ACC112 (cell line): ENCODE data around the gene ALG6.

Source experiments
- H2AFZ ChIP-seq: fragments of 200-600 bp; sonication (generic); one replicate; pipeline ENCODE4 v1.6.0; 2017; ENCODE audit warnings: antibody characterized with exemption, low read length; ENCODE audit not compliant: unreplicated experiment
- H3K27ac ChIP-seq: fragments of 200-600 bp; sonication (generic); 2 replicates; pipeline ENCODE4 v1.5.1; 2014; ENCODE audit warnings: low read depth, mild to moderate bottlenecking, antibody characterized with exemption, low read length, moderate library complexity
- H3K27me3 ChIP-seq: fragments of 200-600 bp; sonication (generic); 2 replicates; pipeline ENCODE4 v1.6.1; 2014; ENCODE audit warnings: mild to moderate bottlenecking, antibody characterized with exemption, low read length, moderate library complexity, mixed read lengths; ENCODE audit not compliant: insufficient read depth
- H3K36me3 ChIP-seq: fragments of 200-600 bp; sonication (generic); 2 replicates; pipeline ENCODE4 v1.6.1; 2016; ENCODE audit warnings: mild to moderate bottlenecking, antibody characterized with exemption, low read length, moderate library complexity, mixed read lengths; ENCODE audit not compliant: insufficient read depth
- H3K4me1 ChIP-seq: fragments of 200-600 bp; sonication (generic); one replicate; pipeline ENCODE4 v1.6.1; 2016; ENCODE audit warnings: low read length, mixed read lengths; ENCODE audit not compliant: insufficient read depth, unreplicated experiment, control insufficient read depth
- H3K4me3 ChIP-seq: fragments of 200-600 bp; sonication (generic); 2 replicates; pipeline ENCODE4 v1.5.1; 2014; ENCODE audit warnings: mild to moderate bottlenecking, low read depth, low read length
- H3K79me2 ChIP-seq: fragments of 200-600 bp; sonication (generic); one replicate; pipeline ENCODE4 v1.6.0; 2016; ENCODE audit warnings: low read length; ENCODE audit not compliant: control insufficient read depth, unreplicated experiment, insufficient read depth

The ALG6 gene

DNA sequence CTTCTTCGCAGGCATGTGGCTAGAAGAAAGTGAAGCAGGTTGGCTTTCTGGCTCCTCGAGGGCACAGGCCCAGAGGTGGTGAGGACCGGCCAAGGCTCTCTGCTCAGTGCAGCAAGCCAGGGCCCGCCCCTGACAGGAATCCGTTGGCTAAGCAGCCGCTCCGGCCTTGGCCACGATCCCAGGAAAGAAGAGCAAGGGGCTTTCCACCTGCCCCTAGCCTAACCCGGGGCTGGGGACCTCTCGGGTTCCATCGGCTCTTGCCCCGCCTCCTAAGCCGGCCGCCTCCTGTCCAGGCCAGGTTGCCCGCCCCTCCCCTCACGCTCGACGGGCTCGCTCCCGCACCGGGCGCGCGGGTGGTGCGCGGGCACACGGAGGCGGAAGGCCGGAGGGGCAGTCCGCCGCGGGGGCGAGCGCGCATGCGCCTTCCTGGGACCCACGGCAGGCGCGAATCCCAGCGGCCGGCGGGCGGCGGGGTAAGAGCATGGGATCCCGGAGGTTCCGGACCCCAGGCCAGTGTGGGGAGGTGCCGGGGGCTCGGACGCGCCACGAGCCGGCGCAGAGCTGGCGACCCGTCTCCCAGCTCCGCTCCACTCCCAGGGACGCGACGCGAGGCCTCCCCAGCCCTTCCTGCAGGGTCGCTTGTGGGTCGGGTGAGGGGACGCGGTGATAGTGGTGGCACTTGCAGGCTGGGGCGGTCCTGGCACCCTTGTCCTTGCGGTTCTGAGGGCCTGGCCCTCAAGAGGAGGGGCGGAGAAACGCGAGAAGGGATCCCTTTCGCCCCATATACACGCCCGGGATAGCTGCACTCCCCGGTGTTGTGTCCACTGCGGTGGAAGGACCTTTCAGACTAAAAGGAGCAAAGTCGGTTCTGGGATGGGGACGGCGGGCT is at the start of gene ALG6:
TSS of gene ALG6 (plus strand) at position 413 of the 889 bp plus-strand sequence. CDS start 3,351 bp downstream, outside the sequence.
- Histone ChIP-seq H3K27me3 (no peaks in the 10 kb centered on the region), H3K36me3 (no peaks in the 10 kb centered on the region), H3K4me3 (peak within 1 kb of the TSS; percentile 90), H2AFZ (peak within 1 kb of the TSS; percentile 93), H3K27ac (no peak within 1 kb of the TSS), H3K4me1 (peaks cover 7% of the 10 kb centered on the region), H3K79me2 (no peaks in the 10 kb centered on the region)

- Histone ChIP-seq H3K4me3 (peak overlapping the region; percentile 73), H2AFZ (peak overlapping the region; percentile 59), H3K79me2 (no peaks in the 10 kb centered on the region), H3K36me3 (no peaks in the 10 kb centered on the region), H3K27me3 (peaks cover 89% of the 10 kb centered on the region), H3K27ac (no peak overlapping the region), H3K4me1 (no peaks in the 10 kb centered on the region)
These were observed 49.6 kb upstream of the ALG6 start for GRCh38 chr1:63317817-63318152.

- Histone ChIP-seq H3K27me3 (peaks cover 92% of the 10 kb centered on the region), H3K27ac (no peak overlapping the region), H3K36me3 (no peaks in the 10 kb centered on the region), H3K79me2 (no peaks in the 10 kb centered on the region), H3K4me3 (no peak overlapping the region), H2AFZ (no peak overlapping the region), H3K4me1 (no peaks in the 10 kb centered on the region)
These were observed 49.0 kb upstream of the ALG6 start for GRCh38 chr1:63318201-63318979.

DNA sequence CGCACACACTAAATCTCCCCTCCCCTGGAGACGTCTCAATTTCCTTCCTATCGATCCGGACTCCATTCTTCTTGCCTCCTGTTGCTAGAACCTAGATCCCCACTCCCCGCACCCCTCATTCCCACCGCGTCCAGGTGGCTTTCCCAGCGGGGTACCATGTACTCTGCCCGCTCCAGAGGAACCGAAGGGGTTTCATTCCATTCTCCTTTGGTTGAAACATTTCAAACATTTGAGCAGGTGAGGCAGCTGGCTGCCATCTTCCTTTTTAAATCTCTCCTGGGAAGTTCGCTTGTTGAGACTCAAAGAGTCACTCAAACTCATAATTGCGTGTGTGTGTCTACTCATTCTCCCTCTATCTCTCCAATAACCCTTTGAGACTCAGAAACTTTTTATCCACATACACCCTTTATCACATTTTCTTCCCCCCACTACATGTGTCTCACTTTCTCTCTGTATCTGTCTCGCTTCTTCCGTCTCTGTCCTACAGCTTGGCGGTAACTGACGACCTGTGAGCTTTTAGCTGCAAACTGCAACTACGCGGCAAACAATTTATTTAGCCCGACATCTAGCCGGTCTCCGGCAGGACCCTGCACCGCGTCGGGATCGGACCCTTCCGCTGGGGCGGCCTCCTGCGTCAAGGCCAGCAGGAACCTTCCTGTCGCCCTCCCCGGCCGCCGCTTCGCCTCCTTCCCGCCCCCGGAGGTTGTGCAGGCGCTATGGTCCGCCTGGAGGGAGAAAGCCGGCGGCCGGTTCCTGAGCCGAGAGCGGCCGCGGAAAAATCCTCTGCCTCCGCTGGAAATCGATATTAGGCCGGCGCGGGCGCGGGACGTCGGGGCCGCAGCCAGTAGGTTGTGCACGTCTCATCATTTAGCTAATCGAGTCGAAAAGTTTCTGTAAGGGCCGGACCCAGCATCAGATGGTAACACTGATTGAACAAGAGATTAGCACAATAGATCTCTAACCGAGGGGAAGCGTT is 48.1 kb upstream of the ALG6 start:
- Histone ChIP-seq H3K27ac (no peak overlapping the region), H3K4me3 (no peak overlapping the region), H3K27me3 (peaks cover 92% of the 10 kb centered on the region)

DNA sequence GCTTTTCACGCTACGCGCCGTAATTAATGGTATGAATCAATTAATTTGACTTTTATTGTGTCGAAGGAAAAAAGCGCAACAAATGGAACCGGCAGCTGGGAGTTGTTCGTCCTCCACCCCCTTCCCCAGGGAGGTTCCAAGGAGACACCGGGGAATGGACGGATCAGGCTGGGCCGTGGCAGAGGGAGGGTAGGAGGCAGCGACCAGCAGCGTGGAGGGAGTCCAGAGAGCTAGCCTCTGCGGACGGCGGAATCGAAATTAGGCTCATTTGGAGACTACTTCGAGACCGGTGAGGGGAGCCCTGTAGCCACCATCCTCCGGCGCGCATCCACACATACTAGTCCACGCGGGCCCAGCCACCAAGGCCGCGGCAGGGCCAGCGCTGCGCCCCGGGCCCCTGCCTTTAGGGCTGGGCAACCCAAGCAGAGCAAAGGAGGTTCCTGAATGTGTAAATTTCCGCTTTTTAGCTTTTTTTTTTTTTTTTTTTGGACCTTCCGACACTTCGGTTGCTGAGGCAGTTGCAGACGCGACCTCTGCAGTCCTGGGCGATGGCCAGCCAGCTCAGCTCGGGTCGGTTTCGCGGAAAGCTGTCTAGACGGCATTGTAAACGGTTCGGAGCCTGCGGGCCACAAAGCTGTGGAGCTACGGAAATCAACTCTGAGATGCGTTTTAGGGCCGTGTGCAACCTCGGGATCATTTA is 47.3 kb upstream of the ALG6 start:
- H3K79me2 ChIP-seq: no peaks in the 10 kb centered on the region
- no peak overlapping the region for H3K27ac ChIP-seq
- H3K4me3 ChIP-seq: no peak overlapping the region
- no peaks in the 10 kb centered on the region for H3K4me1 ChIP-seq
- H3K36me3 ChIP-seq: no peaks in the 10 kb centered on the region
- no peak overlapping the region for H2AFZ ChIP-seq
- peaks cover 93% of the 10 kb centered on the region for H3K27me3 ChIP-seq

More for the DNA sequence above, 48.1 kb upstream of the ALG6 start:
- no peak overlapping the region for H2AFZ ChIP-seq
- no peaks in the 10 kb centered on the region for H3K36me3 ChIP-seq
- H3K79me2 ChIP-seq: no peaks in the 10 kb centered on the region
- H3K4me1 ChIP-seq: no peaks in the 10 kb centered on the region

DNA sequence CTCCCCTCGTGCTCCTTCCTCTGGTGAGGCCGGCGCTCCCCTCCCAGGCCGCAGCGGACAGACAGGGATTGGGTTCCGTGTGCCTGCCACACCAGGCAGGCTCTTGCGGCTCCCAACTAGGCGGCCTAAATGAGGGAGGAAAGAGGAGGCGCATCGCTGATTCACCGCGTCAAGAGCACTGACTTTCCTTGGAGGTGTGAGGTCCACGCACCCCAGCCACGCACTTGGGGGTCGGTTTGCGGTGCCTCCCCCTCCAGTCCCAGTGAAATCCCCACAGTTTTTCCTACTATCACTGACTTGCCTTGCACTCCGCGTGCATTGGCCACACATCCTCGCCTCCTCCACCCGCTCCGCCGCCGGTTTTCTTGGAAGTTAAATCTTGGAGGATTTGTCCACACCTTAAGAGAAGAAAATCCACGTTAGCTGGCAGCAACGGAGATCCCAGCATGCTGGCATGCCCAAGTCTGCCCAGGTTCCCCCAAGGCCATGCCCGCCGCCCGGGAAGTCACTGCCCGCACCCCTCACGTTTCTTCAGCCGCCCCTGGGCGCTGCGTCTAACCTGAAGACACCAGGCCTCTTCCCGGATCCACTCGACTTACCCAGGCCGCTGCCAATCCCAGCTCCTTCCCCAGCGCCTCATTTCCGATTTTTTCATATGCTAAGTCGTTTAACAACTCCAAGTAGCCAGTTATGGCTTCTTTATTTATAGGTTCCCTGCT is 46.2 kb upstream of the ALG6 start:
- Histone ChIP-seq H3K27ac (no peak overlapping the region), H3K79me2 (no peaks in the 10 kb centered on the region), H3K4me3 (no peak overlapping the region; the same call in 1 of the 2 replicates), H2AFZ (no peak overlapping the region), H3K27me3 (peaks cover 97% of the 10 kb centered on the region), H3K36me3 (no peaks in the 10 kb centered on the region), H3K4me1 (no peaks in the 10 kb centered on the region)

- H3K4me1 ChIP-seq: no peaks in the 10 kb centered on the region
- no peaks in the 10 kb centered on the region for H3K79me2 ChIP-seq
- H3K4me3 ChIP-seq: peak overlapping the region; percentile 79
- H2AFZ ChIP-seq: peak overlapping the region; percentile 66
- no peak overlapping the region for H3K27ac ChIP-seq
- no peaks in the 10 kb centered on the region for H3K36me3 ChIP-seq
- H3K27me3 ChIP-seq: peaks cover 97% of the 10 kb centered on the region
These were observed 45.7 kb upstream of the ALG6 start for GRCh38 chr1:63321785-63322113.

DNA sequence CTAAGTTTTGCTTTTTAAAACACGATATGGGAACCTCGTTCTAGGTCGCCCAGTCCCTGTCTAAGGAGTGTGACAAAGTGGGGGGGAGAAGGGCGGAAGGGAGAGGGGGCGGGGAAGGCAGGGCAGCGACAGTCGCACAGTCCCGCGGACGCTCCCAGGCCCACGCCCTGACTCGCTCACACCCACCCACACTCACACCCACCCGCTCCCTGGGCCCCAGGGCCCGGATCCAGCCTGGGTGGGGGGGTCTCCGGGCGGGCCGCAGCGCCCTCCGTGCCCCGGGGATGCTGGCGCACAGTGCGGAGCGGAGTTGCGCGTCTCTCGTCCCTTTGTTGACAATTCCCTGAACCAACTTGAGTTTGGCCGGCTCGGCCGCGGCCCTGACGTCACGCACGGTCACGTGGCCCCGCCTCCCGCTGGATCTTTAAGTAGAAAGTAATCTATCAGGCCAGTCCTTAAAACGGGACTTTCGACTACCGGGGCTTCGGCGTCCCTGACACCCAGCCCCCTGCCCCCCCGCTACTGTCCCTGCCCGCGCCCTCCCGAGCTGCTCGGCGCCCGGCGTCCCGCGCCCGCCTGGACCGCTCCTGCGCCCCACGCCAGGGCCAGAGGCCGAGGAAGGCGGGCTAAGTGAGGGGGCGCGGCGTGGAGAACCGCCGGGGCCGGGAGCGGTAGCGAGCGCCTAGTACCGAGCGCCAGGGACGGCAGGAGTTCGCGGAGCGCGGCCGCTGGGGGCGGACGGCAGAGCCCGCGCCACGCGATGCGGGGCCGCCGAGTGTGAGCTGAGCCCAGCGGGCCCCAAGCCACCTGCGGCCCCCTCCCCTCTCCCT is 45.1 kb upstream of the ALG6 start, which contains the start of gene FOXD3:
TSS of gene FOXD3 (plus strand) at position 454 of the 830 bp plus-strand sequence. CDS start 492 bp downstream, outside the sequence.
- no peaks in the 10 kb centered on the region for H3K79me2 ChIP-seq
- H3K27ac ChIP-seq: no peak within 1 kb of the TSS
- H2AFZ ChIP-seq: peak within 1 kb of the TSS; percentile 66
- H3K4me1 ChIP-seq: no peaks in the 10 kb centered on the region
- H3K4me3 ChIP-seq: peak within 1 kb of the TSS; percentile 79
- H3K27me3 ChIP-seq: peaks cover 97% of the 10 kb centered on the region
- H3K36me3 ChIP-seq: no peaks in the 10 kb centered on the region
